B cell (primary cell): ENCODE measurements around the gene SLC47A2.

Experiments
- EZH2 ChIP-seq: IDR thresholded peaks from 2 replicates; pipeline ENCODE4 v1.6.1; 2012; ENCODE audit warnings: borderline replicate concordance, low read depth, mild to moderate bottlenecking, moderate library complexity, low read length; ENCODE audit not compliant: insufficient read depth, poor library complexity, severe bottlenecking
- TF ChIP-seq, protein P1 (sequence below): fragments of 200-600 bp; IDR thresholded peaks from one replicate; pipeline ENCODE4 v1.8.0; 2022; ENCODE audit warnings: antibody characterized with exemption, mild to moderate bottlenecking

DNA sequence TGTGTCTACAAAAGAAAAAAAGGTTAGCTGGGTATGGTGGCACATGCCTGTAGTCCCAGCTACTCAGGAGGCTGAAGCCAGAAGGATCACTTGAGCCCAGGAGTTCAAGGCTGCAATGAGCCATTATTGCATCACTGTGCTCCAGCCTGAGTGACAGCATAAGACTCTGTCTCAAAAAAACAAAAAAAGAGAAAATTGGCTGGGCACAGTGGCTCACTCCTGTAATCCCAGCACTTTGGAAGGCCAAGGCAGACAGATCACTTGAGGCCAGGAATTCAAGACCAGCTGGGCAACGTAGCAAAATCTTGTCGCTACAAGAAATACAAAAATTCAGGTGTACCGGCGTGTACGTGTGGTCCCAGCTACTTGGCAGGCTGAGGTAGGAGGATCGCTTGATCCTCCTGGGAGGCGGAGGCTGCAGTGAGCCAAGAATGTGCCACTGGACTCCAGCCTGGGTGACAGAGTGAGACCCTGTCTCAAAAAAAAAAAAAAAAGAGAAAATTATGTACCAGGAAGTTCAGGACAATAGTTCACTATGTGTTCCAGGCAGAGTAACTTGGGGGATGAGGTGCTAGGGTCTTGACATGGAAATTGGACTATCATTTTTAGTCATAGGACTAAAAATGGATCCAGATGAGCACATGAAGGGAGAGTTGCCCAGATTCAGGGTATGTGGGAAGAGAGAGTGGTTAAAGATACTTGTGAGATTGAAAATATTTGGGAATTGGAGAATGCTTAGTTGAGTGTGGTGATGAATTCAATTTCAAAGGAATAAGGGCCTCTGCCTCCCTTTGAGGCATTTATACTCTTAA, 56.8 kb downstream of the SLC47A2 start:
- TF ChIP-seq, protein P1, sequence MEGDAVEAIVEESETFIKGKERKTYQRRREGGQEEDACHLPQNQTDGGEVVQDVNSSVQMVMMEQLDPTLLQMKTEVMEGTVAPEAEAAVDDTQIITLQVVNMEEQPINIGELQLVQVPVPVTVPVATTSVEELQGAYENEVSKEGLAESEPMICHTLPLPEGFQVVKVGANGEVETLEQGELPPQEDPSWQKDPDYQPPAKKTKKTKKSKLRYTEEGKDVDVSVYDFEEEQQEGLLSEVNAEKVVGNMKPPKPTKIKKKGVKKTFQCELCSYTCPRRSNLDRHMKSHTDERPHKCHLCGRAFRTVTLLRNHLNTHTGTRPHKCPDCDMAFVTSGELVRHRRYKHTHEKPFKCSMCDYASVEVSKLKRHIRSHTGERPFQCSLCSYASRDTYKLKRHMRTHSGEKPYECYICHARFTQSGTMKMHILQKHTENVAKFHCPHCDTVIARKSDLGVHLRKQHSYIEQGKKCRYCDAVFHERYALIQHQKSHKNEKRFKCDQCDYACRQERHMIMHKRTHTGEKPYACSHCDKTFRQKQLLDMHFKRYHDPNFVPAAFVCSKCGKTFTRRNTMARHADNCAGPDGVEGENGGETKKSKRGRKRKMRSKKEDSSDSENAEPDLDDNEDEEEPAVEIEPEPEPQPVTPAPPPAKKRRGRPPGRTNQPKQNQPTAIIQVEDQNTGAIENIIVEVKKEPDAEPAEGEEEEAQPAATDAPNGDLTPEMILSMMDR = no peak
- no peak for TF ChIP-seq EZH2
